Mucosa of gallbladder (tissue), 1 donor: ENCODE results near the gene AFDN. TPM values are rescaled to one million over a fixed set of nuclear protein-coding genes. Genes with fewer than 3 reads are reported as not detected.

Source experiments
- DNase-seq: peaks from one replicate; pipeline ENCODE4 v3.0.0-alpha.2; 2020; ENCODE audit warnings: low spot score
- total RNA-seq: library from RNA; stranded (reverse); gene quantifications from one replicate; pipeline ENCODE4 v1.2.1, GENCODE V29; 2021
- donor health status: DM: no; HTN: no; CAD: no.

The AFDN gene
- total RNA-seq, 1 donor from 2014 or later: 226 TPM

DNA sequence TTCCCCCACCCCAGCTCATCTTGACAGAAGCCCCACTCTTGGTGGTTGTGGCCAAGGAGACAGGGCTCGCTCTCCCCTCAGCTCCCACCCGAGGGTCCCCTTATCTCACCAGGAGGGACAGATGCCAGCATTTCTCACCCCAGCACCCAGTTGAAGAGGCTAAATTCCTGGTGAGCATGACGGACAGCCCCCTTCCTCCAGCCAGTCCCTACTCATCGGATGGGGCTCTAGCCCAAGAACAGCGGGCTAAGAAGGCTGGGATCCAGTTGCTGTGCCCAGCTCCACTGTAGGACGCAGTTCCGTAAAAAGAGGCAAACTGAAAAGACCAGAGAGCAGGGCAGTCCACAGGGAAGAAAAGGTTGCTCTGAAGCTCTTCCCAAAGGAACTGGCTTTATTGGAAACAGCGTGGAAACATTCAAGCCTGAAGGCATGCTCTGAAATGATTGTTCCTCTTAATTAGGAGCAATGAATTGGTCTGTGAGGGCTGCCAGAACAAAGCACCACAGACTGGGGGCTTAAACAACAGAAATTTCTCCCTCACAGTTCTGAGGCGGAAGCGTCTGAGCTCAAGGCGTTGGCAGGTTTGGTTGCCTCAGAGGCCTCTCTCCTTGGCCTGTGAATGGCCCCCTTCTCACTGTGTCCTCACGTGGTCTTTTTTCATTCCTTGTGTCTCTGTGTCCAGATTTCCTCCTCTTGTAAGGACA is 152.9 kb downstream of the AFDN start:
- no peak for DNase-seq

GRCh38 chr6:167980911-167981580 is 154.3 kb downstream of the AFDN start:
- no peak for DNase-seq

DNA sequence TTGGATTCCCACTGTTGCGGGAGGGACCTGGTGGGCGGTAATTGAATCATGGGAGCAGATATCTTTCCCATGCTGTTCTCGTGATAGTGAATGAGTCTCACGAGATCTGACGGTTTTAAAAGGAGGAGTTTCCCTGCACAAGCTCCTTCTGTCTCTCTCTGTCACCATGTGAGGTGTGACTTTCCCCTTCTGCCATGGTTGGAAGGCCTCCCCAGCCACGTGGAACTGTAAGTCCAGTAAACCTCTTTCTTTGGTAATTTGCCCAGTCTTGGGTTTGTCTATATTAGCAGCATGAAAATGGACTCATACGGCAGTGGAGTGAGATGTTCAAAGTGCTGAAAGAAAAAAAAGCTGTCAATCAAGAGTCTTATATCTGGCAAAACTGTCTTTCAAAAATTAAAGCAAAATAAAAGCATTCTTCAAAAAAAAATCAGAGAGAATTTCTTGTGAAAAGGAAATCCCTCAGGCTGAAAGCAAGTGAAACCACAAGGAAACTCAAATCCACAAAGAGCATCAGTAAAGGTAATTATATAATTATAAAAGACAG is 155.3 kb downstream of the AFDN start:
- no peak for DNase-seq

DNA sequence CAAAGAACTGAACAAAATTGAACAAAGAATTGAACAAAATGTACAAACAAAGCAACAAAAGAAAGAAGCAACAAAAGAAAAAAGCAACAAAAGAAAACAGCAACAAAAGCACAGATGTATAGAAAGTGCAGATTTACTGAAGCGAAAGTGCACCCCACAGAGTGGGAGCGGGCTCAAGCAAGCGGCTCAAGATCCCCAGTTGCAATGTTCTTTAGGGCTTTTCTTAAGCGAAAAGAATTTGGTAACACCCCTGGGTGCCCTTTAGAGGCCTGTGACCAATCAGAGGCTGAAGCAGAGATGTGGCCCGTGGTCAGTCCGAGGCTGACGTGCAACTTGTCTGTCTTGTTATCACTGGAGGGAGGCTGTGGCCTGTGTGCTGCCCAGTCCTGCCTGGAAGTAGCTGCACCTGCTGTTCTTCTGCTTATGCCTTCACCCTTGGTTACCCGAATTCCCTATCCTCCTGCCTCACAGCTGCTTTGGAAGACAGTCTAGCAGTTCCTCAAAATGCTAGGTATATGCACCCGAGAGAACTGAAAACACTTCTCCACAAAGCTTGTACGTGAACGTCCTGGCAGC is 157.5 kb downstream of the AFDN start:
- DNase-seq: no peak

DNA sequence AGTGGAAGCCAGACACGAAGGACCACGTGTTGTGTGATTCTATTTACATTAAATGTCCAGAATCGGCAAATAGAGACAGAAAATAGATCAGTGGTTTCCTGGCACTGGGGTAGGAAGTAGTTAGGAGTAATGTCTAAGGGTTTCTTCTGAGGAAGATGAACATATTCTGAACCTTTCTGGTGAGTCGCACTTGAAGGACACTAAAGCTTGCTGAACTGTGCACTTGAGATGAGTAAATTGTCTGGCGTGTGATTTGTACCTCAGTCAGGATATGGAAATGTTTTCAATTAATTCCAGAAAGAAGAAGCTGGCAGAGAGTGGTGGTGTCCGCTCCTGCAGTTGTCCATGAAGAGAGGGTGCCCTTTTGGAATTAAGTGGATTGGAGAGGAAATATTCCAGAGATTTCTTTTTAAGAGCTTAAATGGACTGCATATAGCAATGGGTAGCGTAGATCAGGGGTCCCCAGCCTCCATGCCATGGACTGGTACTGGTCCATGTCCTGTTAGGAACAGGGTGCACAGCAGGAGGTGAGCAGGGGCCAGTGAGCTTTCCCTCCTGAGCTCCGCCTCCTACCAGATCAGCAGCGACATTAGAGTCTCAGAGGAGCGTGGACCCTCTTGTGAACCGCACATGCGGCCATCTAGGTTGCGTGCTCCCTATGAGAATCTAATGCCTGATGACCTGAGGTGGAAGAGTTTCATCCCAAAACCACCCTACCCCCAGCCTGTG is 158.3 kb downstream of the AFDN start:
- DNase-seq: no peak

- no peak for DNase-seq
Observed at GRCh38 chr6:167985911-167986595, 159.3 kb downstream of the AFDN start.

DNA sequence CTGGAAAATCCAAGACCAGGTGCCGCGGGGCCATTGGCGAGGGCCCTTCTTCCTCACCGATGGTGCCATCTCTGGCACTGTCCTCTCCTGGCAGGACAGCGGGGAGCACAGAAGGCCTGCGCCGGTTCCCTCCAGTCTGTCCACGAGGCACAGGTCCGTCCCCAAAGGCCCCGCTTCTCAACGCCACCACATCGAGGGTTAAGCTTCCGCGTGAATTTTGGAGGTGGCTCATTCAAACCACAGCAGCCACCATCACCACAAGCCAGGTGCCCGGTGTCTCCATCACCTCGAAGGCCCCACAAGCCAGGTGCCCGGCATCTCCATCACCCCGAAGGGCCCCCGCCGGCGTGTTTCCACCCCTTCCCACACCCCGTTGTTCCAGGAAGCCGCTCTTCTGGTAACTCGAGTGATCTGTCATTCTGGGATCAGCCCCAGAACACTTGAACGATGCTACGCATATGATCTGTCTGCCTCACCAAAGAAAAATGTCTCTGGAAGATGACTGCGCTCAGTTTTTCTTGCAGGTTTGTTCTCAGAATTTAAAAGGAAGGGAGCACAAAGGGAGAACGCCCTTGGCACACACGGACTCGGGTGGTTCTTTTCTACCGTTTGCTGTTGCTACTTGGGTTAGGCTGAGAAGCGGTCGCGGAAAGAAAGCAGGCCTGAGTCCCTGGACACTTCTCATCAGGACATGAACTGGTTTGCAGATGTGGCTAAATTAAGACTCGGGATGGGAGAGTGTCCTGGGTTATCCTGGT is 160.9 kb downstream of the AFDN start:
- DNase-seq: no peak

GRCh38 chr6:167988154-167988495 is 161.4 kb downstream of the AFDN start:
- DNase-seq: no peak

DNA sequence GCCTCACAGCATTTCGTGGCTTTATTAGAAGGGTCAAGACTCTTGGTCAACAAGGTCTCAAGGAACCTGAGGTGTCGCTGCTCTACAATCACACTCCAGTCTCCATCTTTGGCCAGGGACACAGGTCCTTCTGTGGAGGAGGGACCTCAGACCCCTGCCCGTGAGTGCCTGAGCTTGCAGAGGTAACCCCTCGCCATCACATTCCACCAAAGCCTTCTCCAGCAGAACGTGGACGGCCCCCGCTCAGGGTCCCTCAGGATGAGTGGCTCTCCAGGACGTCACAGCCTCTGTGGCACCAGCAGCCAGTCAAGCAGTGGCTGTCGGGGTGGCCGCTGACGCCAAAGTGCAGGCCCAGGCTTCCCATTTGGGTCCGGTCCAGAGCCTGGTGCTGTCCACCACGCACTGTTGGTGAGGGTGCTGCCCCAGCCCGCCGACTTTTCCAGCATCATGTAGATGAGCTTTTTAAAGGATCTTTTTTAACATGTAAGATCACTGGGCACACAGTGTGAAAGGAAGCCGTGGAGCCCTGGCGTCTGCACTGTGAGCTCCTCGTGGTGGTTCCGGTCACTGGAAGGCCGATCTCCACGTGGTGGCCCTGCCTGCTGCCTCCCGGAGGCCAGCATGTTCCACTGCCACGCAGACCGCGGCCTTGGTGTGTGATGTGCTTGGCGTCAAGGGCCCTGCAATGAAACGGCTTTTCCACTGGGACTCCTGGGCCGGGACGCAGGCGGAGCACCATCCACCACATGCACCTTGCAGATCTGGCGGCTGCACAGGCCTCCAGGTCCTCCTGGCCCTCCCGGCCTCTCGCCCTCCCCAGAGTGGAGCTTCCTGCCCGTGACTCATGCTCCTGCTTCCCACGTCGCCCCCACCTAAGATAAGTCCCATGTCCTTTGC is 162.5 kb downstream of the AFDN start:
- no peak for DNase-seq

DNA sequence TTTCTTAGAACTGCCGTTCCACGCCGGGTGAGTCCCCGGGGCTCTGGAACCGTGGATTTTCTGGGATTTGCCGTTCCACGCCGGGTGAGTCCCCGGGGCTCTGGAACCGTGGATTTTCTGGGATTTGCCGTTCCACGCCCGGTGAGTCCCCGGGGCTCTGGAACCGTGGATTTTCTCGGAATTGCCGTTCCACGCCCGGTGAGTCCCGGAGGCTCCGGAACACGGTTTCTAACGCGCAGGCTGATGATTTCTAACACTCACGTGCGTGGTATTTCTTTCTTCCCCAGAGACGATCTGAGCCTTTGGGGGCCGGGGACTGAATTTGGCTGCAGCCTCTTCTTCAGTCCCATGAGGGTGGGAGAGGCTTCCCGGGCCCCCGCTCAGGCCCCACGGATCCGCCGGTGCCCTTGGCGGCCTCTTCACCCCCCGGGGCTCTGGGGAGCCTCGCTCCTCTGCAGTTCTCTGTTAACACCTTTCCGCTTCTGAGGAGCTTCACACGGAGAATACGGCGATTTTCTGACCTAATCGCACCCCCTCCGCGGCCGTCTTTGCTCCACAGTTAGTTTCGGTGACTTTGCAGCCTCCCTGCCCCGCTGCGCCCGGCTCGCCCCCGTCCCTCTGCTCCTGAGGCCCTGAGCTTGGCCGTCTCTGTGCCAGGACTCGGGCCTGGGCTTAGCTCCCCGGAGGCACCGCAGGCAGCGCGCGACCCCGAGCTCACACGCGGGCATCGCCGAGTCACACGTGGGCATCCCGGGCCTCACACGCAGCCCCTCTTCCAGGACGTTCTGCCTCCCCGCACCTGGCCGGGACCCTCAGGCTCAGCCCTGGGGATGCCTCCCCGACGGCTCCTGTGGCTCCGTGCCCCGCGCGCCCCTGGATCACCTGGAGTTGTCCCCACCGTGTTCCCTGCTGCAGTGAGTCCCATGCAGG is 163.6 kb downstream of the AFDN start:
- no peak for DNase-seq

GRCh38 chr6:167993169-167993568 is 166.5 kb downstream of the AFDN start:
- no peak for DNase-seq

DNA sequence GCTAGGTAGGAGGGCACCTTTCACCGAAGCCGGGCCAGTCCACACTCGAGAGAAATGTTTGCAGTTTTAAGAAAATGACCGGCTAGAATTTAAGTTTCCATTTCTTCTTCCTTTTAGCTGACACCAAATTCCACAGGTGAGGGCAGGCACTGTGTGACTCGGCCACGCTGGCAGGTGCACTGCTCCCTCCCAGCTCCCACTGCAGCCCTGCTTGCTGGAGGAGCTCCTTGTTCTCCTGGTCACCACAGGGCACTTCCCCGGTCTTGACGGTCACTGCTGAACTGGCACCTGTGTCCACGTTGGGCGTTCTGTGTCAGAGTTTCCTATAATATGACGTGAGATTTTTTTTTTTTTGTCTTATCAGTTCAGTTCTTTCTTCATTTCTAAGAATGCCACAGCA is 167.1 kb downstream of the AFDN start:
- DNase-seq: no peak

GRCh38 chr6:167995302-167995701 is 168.6 kb downstream of the AFDN start:
- DNase-seq: no peak

DNA sequence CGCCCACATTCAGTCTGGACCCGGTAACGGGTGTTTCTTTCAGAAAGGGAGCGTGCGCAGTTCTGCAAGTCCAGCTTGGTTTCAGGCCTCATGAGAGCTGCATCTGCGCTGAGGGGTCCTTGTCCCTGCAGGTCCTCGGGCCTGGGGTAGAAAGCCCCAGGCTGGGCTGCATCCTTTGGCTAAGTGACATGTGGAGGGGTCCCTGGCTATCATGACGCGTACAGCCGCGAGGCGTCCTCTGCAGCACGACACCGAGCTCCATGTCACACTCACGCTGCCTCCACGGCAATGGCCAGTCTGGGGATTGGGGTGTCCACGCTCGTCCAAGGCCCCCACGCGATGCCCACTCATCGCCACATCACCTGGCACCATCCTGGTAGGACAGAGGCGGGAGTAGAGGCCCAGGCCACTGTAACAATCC is 169.0 kb downstream of the AFDN start:
- DNase-seq: no peak

DNA sequence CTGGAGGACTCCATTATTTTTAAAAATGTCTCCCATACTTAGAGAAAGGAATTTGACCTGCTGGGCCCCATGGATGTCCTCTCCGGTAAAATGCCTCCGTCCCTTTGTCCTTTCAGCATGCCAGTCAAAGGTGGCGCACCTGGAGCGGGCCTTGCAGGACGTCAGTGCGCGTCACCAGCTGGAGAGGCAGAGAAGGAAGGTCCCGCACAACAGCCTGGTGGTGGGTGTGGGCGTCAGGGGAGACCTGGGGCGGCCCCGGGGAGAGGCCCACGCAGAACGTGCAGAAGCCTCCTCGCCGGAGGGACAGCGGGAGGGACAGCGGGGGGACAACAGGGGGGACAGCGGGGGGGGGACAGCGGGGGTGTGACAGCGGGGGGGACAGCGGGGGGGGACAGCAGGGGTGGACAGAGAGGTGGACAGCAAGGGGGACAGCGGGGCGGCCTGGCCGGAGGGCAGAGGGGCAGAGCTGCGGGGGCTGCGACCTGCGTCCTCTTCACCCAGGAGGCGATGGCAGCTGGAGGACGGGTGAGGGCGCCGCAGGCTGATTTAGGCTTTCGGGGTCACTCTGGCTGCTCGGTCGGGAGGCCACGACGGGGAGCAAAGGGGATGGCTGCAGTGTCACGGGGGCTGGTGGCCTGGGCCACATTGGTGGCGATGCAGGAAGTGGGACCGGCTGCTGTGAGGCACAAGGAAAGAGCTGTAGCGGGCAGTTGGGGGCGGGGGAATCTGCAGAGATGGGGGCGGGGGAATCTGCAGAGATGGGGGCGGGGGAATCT is 169.9 kb downstream of the AFDN start:
- DNase-seq: no peak

- DNase-seq: no peak
Observed at GRCh38 chr6:167997642-167998041, 170.9 kb downstream of the AFDN start, which contains the start of gene KIF25. TSS of gene KIF25 (plus strand) at chr6:167997671. CDS start at chr6:168029586, 31,915 bp downstream.

DNA sequence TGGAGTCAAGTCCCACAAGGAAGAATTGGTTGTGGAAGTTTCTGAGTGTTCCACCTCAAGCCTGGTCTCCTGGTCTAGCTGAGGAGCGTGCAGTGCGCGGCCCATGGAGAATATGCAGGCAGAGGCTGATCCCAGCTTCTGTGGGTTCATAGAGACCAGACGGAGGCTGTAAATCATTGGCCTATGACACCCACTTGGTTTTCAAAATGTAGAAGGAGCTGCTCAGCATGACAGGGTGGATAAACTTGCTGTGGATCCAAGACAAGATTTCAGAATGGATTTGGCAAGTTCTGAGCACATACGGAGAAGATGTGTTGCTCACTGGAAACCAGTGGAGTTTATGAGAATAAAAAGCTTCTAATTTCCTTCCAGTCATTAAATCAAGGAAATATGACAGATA is 171.5 kb downstream of the AFDN start:
- DNase-seq: no peak
